DMS53 treated with DMSO at 0.1 percent for 48 hours (cell line): ENCODE results near the gene SMIM36.
"Not testable (repeated sequence)": the region's sequence is repeated elsewhere in the genome, so short reads cannot be mapped to it uniquely, and the experiment has no call there.

Source experiments
- DNase-seq: peaks from one replicate; lab custom pipeline; 2025; ENCODE audit not compliant: unreplicated experiment; lab: John Stamatoyannopoulos, UW

Gene SMIM36

GRCh38 chr17:55435408-55435807, 75.8 kb downstream of the SMIM36 start:
- no peak for DNase-seq

GRCh38 chr17:55434721-55435120, 76.5 kb downstream of the SMIM36 start:
- no peak for DNase-seq

GRCh38 chr17:55433629-55434422, 77.4 kb downstream of the SMIM36 start:
- DNase-seq: peak; percentile 19

GRCh38 chr17:55433029-55433628, 78.1 kb downstream of the SMIM36 start:
- DNase-seq: peak; percentile 23

GRCh38 chr17:55432358-55433028, 78.8 kb downstream of the SMIM36 start:
- no peak for DNase-seq

- not testable (repeated sequence) for DNase-seq
Observed at GRCh38 chr17:55431914-55432313, 79.3 kb downstream of the SMIM36 start.

GRCh38 chr17:55430541-55431288, 80.5 kb downstream of the SMIM36 start:
- no peak for DNase-seq

GRCh38 chr17:55427587-55427882, 83.7 kb downstream of the SMIM36 start:
- no peak for DNase-seq

- no peak for DNase-seq
Observed at GRCh38 chr17:55426851-55427586, 84.2 kb downstream of the SMIM36 start.

- no peak for DNase-seq
Observed at GRCh38 chr17:55424893-55425540, 86.2 kb downstream of the SMIM36 start.

- DNase-seq: no peak
Observed at GRCh38 chr17:55423535-55423934, 87.7 kb downstream of the SMIM36 start.

GRCh38 chr17:55422828-55423164, 88.5 kb downstream of the SMIM36 start:
- DNase-seq: not testable (repeated sequence)

GRCh38 chr17:55421179-55421934, 89.9 kb downstream of the SMIM36 start, which contains the start of gene MMD:
Gene MMD (minus strand): TSS chr17:55421835. CDS start chr17:55421695, 140 bp downstream.
- peak; percentile 28 for DNase-seq

GRCh38 chr17:55420776-55421178, 90.5 kb downstream of the SMIM36 start:
- DNase-seq: peak; percentile 2

GRCh38 chr17:55420067-55420775, 91.0 kb downstream of the SMIM36 start:
- no peak for DNase-seq

- DNase-seq: no peak
Observed at GRCh38 chr17:55418369-55419268, 92.6 kb downstream of the SMIM36 start.

GRCh38 chr17:55417411-55418268, 93.6 kb downstream of the SMIM36 start:
- DNase-seq: no peak
